Large intestine (tissue), 3 donors: Measurements from ENCODE around the gene SMG1. TPM values are rescaled to one million over a fixed set of nuclear protein-coding genes. Genes with fewer than 3 reads are reported as not detected.

ENCODE experiments used
- DNase-seq, 2 donors: peaks; one replicate each; pipeline versions ENCODE4 v3.0.0 to v3.0.0-alpha.2; 2013
- H3K27ac ChIP-seq: one replicate; pipeline ENCODE4 v1.5.1; 2013; ENCODE audit warnings: low read length
- H3K27me3 ChIP-seq: 2 replicates; pipeline ENCODE4 v1.6.1; 2013; ENCODE audit warnings: low read length; ENCODE audit not compliant: control insufficient read depth, insufficient read depth
- H3K36me3 ChIP-seq: 2 replicates; pipeline ENCODE4 v1.6.1; 2013; ENCODE audit warnings: low read length; ENCODE audit not compliant: control insufficient read depth, insufficient read depth
- H3K4me1 ChIP-seq: one replicate; pipeline ENCODE4 v1.6.1; 2013; ENCODE audit warnings: low read length; ENCODE audit not compliant: control insufficient read depth, insufficient read depth
- H3K4me3 ChIP-seq: one replicate; pipeline ENCODE4 v1.5.1; 2013; ENCODE audit warnings: low read length
- H3K9me3 ChIP-seq: one replicate; pipeline ENCODE4 v1.6.1; 2013; ENCODE audit warnings: mild to moderate bottlenecking, low read depth, low read length, moderate library complexity; ENCODE audit not compliant: control insufficient read depth
- WGBS: methylation state at CpG from one replicate; pipeline ENCODE4 v1.1.5; 2013; ENCODE audit warnings: low lambda C conversion rate; ENCODE audit not compliant: insufficient coverage; 5-methylcytosine and 5-hydroxymethylcytosine counted together
- polyA plus RNA-seq: library from polyadenylated mRNA; unstranded; fragments of 120-200 nt; gene quantifications from one replicate; pipeline ENCODE4 v1.2.1, GENCODE V29; 2013

The SMG1 gene
- polyA plus RNA-seq, 1 donor = 41.5 TPM

GRCh38 chr16:18801145-18801972 lies 124.8 kb downstream of the SMG1 start, which contains the start of gene ARL6IP1:
TSS of gene ARL6IP1 (minus strand) at chr16:18801549. CDS start at chr16:18801466, 83 bp downstream.
- H3K27me3 ChIP-seq = no peaks in the 10 kb centered on the region
- H3K9me3 ChIP-seq = no peaks in the 10 kb centered on the region
- H3K36me3 ChIP-seq = peaks cover 5% of the 10 kb centered on the region
- no CpG with 5 or more reads among the region's 77 CpGs for WGBS
- peak within 1 kb of the TSS; percentile 97 for H3K27ac ChIP-seq
- peak within 1 kb of the TSS; percentile 97 for H3K4me3 ChIP-seq
- DNase-seq = peak; percentile 100
- H3K4me1 ChIP-seq = peaks cover 4% of the 10 kb centered on the region

GRCh38 chr16:18800775-18801144 lies 125.4 kb downstream of the SMG1 start:
- DNase-seq = no peak
- Histone ChIP-seq H3K4me1 (peaks cover 4% of the 10 kb centered on the region), H3K27ac (peak overlapping the region; percentile 97), H3K36me3 (peaks cover 2% of the 10 kb centered on the region), H3K4me3 (peak overlapping the region; percentile 97), H3K27me3 (no peaks in the 10 kb centered on the region), H3K9me3 (no peaks in the 10 kb centered on the region)
- no CpG with 5 or more reads among the region's 15 CpGs for WGBS

GRCh38 chr16:18800293-18800692 lies 125.9 kb downstream of the SMG1 start:
- WGBS = 0% methylated on average over 1 of the region's 8 CpGs
- Histone ChIP-seq H3K4me1 (peaks cover 4% of the 10 kb centered on the region), H3K9me3 (no peaks in the 10 kb centered on the region), H3K4me3 (peak overlapping the region; percentile 97), H3K27ac (peak overlapping the region; percentile 97), H3K27me3 (no peaks in the 10 kb centered on the region), H3K36me3 (peaks cover 2% of the 10 kb centered on the region)
- peak in 1 of 2 donors; percentile 31 for DNase-seq

GRCh38 chr16:18799500-18799899 lies 126.7 kb downstream of the SMG1 start:
- no peak for DNase-seq
- peak overlapping the region; percentile 97 for H3K4me3 ChIP-seq
- H3K9me3 ChIP-seq = no peaks in the 10 kb centered on the region
- H3K4me1 ChIP-seq = peaks cover 4% of the 10 kb centered on the region
- H3K27ac ChIP-seq = no peak overlapping the region
- peaks cover 6% of the 10 kb centered on the region for H3K36me3 ChIP-seq
- no peaks in the 10 kb centered on the region for H3K27me3 ChIP-seq
- 92% methylated on average over 1 of the region's 3 CpGs for whole genome bisulfite sequencing

- H3K27me3 ChIP-seq = no peaks in the 10 kb centered on the region
- peaks cover 4% of the 10 kb centered on the region for H3K4me1 ChIP-seq
- no peak overlapping the region for H3K4me3 ChIP-seq
- H3K27ac ChIP-seq = no peak overlapping the region
- no peaks in the 10 kb centered on the region for H3K9me3 ChIP-seq
- WGBS = 100% methylated on average over 3 of the region's 4 CpGs
- no peak for DNase-seq
- H3K36me3 ChIP-seq = peaks cover 19% of the 10 kb centered on the region
Measured at GRCh38 chr16:18797746-18798145, 128.5 kb downstream of the SMG1 start.

GRCh38 chr16:18796377-18796776 lies 129.8 kb downstream of the SMG1 start:
- no CpG with 5 or more reads among the region's 1 CpG for WGBS
- peaks cover 4% of the 10 kb centered on the region for H3K4me1 ChIP-seq
- H3K4me3 ChIP-seq = no peak overlapping the region
- H3K36me3 ChIP-seq = peaks cover 25% of the 10 kb centered on the region
- no peak for DNase-seq
- H3K27me3 ChIP-seq = no peaks in the 10 kb centered on the region
- no peak overlapping the region for H3K27ac ChIP-seq
- no peaks in the 10 kb centered on the region for H3K9me3 ChIP-seq

- H3K4me1 ChIP-seq = peaks cover 4% of the 10 kb centered on the region
- peaks cover 34% of the 10 kb centered on the region for H3K36me3 ChIP-seq
- WGBS = 100% methylated on average over 1 of the region's 11 CpGs
- no peaks in the 10 kb centered on the region for H3K9me3 ChIP-seq
- no peaks in the 10 kb centered on the region for H3K27me3 ChIP-seq
- DNase-seq = no peak
- no peak overlapping the region for H3K27ac ChIP-seq
- H3K4me3 ChIP-seq = no peak overlapping the region
Measured at GRCh38 chr16:18792836-18793433, 133.3 kb downstream of the SMG1 start.

GRCh38 chr16:18789850-18790706 lies 136.1 kb downstream of the SMG1 start, which contains the start of gene RPS15A:
TSS of gene RPS15A (minus strand) at chr16:18790334. CDS start at chr16:18789113, 1,221 bp downstream.
- peaks cover 57% of the 10 kb centered on the region for H3K36me3 ChIP-seq
- H3K27ac ChIP-seq = peak within 1 kb of the TSS; percentile 72
- DNase-seq = peak; percentile 98
- no peaks in the 10 kb centered on the region for H3K27me3 ChIP-seq
- no CpG with 5 or more reads among the region's 60 CpGs for WGBS
- H3K4me1 ChIP-seq = peaks cover 8% of the 10 kb centered on the region
- peak within 1 kb of the TSS; percentile 84 for H3K4me3 ChIP-seq
- no peaks in the 10 kb centered on the region for H3K9me3 ChIP-seq

- H3K36me3 ChIP-seq = peaks cover 58% of the 10 kb centered on the region
- WGBS = 0% methylated on average over 2 of the region's 5 CpGs
- peaks cover 8% of the 10 kb centered on the region for H3K4me1 ChIP-seq
- no peak for DNase-seq
- H3K27ac ChIP-seq = peak overlapping the region; percentile 44
- H3K4me3 ChIP-seq = peak overlapping the region; percentile 84
- H3K27me3 ChIP-seq = no peaks in the 10 kb centered on the region
- H3K9me3 ChIP-seq = no peaks in the 10 kb centered on the region
Measured at GRCh38 chr16:18789515-18789849, 136.7 kb downstream of the SMG1 start.
